GM10248 (cell line): ENCODE results near the gene SOCS6.

ENCODE experiments used
- CTCF ChIA-PET: fragments of 300-600 bp; sonication (Branson Sonifier 250); formaldehyde crosslinking; extraction: SDS; loops from one replicate; lab custom pipeline; 2021; ENCODE audit warnings: antibody characterized with exemption; lab: Yijun Ruan, JAX
- POLR2A ChIA-PET: fragments of 350-650 bp; sonication (Branson Sonifier 250); formaldehyde crosslinking; extraction: SDS; loops from one replicate; lab custom pipeline; 2020; ENCODE audit warnings: antibody characterized with exemption; lab: Yijun Ruan, JAX
- DNase-seq: peaks from one replicate; pipeline ENCODE4 v3.0.0; 2012; ENCODE audit errors: extremely low spot score
- TF ChIP-seq, protein P1 (sequence below): IDR thresholded peaks from 2 replicates; pipeline ENCODE4 v1.5.1; 2012; ENCODE audit warnings: mild to moderate bottlenecking, low read depth; ENCODE audit errors: extremely low read depth, missing control alignments, control extremely low read depth

The SOCS6 gene

GRCh38 chr18:70376137-70376913, 87.5 kb downstream of the SOCS6 start:
- DNase-seq = no peak
- ChIA-PET POLR2A (no interaction called here), CTCF (interaction anchor here (1.4 kb wide), 1 partner anchor 10 kb away, joined by 5 read pairs; no protein-coding TSS in a partner anchor)
- TF ChIP-seq, protein P1, sequence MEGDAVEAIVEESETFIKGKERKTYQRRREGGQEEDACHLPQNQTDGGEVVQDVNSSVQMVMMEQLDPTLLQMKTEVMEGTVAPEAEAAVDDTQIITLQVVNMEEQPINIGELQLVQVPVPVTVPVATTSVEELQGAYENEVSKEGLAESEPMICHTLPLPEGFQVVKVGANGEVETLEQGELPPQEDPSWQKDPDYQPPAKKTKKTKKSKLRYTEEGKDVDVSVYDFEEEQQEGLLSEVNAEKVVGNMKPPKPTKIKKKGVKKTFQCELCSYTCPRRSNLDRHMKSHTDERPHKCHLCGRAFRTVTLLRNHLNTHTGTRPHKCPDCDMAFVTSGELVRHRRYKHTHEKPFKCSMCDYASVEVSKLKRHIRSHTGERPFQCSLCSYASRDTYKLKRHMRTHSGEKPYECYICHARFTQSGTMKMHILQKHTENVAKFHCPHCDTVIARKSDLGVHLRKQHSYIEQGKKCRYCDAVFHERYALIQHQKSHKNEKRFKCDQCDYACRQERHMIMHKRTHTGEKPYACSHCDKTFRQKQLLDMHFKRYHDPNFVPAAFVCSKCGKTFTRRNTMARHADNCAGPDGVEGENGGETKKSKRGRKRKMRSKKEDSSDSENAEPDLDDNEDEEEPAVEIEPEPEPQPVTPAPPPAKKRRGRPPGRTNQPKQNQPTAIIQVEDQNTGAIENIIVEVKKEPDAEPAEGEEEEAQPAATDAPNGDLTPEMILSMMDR = no peak

DNA sequence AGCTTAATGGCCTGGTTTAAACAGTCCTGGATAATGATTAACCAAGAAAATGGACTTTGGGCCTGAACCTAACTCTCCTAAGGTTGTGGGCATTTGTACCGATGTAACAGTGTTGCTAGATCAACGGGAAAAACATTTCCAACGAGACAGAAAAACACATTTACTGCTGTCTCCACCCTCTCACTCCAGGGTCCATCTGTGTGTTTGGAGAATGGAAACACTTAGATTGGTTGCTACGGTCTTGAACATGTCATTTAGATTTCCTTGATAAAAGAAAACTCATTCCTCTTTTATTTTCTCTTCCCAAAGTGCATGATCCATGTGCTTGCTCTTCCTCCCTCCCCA, 88.0 kb downstream of the SOCS6 start:
- ChIA-PET POLR2A (no interaction called here), CTCF (interaction anchor here (1.4 kb wide), 1 partner anchor 10 kb away, joined by 5 read pairs; no protein-coding TSS in a partner anchor)
- TF ChIP-seq, protein P1 = no peak
- no peak for DNase-seq

DNA sequence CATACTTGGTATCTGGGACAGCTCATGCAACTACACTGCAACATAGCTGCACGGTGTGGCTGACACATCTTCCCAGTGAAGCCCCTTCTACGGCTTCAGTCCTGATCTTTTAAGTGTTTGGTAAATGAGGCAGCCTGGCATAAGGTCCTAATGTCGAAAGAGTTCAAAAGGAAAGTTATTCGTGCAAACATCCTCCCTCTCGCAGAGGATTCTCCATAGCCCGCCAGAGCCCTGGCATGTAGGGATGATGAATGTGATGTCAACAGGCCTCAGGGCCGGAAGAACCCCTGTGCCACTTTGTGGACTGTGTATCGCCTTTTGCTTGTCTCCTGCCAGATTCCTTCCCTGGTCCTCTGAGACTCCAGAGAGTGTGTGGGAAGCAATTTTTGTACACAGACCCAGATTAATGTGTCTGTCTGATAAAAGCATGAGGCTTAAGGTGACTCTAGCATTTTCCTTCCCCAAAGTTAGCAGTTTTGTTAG, 88.5 kb downstream of the SOCS6 start:
- ChIA-PET POLR2A (no interaction called here), CTCF (interaction anchor here (1.4 kb wide), 1 partner anchor 11 kb away, joined by 5 read pairs; no protein-coding TSS in a partner anchor)
- DNase-seq = no peak
- TF ChIP-seq, protein P1 = no peak

DNA sequence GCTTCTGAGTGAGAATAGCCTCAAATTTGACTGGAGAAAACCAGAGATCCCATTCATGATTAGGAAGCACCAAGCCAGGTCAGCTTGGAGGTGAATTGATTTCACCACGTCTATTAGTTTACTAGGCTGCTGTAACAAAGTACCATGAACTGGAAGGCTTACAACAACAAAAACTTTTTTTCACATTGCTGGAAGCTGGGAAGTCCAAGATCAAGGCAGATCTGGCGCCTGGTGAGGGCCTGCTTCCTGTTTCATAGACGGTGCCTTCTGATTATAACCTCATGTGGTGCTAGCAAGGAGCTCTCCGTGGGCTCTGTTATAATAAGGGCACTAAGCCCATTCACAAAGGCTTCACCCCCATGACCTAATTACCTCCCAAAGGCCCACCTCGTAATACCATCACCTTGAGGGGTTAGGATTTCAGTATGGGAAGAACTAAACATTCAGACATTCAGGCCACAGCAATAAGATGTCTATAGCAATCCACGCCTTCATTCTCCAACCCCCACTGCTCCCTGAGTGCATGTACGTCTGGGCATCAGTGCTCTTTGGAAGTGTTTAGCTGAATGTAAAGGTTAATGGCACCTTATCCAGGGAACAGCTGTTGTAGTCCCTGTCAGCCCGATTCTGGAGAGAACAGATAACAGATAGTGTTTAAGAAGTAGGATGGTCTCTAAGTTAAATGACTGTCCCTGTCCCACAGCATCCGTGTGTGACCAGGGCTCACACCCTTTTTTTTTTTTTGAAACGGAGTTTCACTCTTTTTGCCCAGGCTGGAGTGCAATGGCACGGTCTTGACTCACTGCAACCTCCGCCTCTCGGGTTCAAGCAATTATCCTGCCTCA, 89.2 kb downstream of the SOCS6 start:
- TF ChIP-seq, protein P1 = no peak
- DNase-seq = no peak
- POLR2A ChIA-PET = no interaction called here
- CTCF ChIA-PET = interaction anchor here (1.4 kb wide), 1 partner anchor 12 kb away, joined by 5 read pairs; no protein-coding TSS in a partner anchor
